ENCODE data around the gene LRRK2.
"Not testable (repeated sequence)": the region's sequence is repeated elsewhere in the genome, so short reads cannot be mapped to it uniquely, and the experiment has no call there.

Gene LRRK2

GRCh38 chr12:40248585-40249297 lies 23.9 kb downstream of the LRRK2 start:
- DNase-seq, result no peak

GRCh38 chr12:40250652-40251051 lies 25.9 kb downstream of the LRRK2 start:
- not testable (repeated sequence) for DNase-seq

- DNase-seq, result no peak
Observed at GRCh38 chr12:40253936-40254335, 29.1 kb downstream of the LRRK2 start.

- no peak for DNase-seq
Observed at GRCh38 chr12:40254455-40255085, 29.8 kb downstream of the LRRK2 start.

GRCh38 chr12:40258371-40258770 lies 33.6 kb downstream of the LRRK2 start:
- DNase-seq, result no peak

- DNase-seq, result no peak
Observed at GRCh38 chr12:40261937-40262336, 37.1 kb downstream of the LRRK2 start.

- no peak for DNase-seq
Observed at GRCh38 chr12:40262657-40263056, 37.9 kb downstream of the LRRK2 start.

GRCh38 chr12:40263616-40264409 lies 39.0 kb downstream of the LRRK2 start:
- DNase-seq, result no peak

- no peak for DNase-seq
Observed at GRCh38 chr12:40271981-40272664, 47.3 kb downstream of the LRRK2 start.

GRCh38 chr12:40281791-40282364 lies 57.1 kb downstream of the LRRK2 start:
- DNase-seq, result no peak

- no peak for DNase-seq
Observed at GRCh38 chr12:40286583-40286982, 61.8 kb downstream of the LRRK2 start.

GRCh38 chr12:40287369-40287975 lies 62.7 kb downstream of the LRRK2 start:
- DNase-seq, result no peak

- no peak for DNase-seq
Observed at GRCh38 chr12:40292788-40293429, 68.1 kb downstream of the LRRK2 start.

GRCh38 chr12:40298341-40298740 lies 73.5 kb downstream of the LRRK2 start:
- no peak for DNase-seq

GRCh38 chr12:40300490-40300889 lies 75.7 kb downstream of the LRRK2 start:
- no peak for DNase-seq

GRCh38 chr12:40309001-40309400 lies 84.2 kb downstream of the LRRK2 start:
- no peak for DNase-seq

- DNase-seq, result no peak
Observed at GRCh38 chr12:40310211-40310610, 85.4 kb downstream of the LRRK2 start.

- DNase-seq, result no peak
Observed at GRCh38 chr12:40312196-40312595, 87.4 kb downstream of the LRRK2 start.

GRCh38 chr12:40312982-40313576 lies 88.3 kb downstream of the LRRK2 start:
- no peak for DNase-seq

GRCh38 chr12:40313928-40314327 lies 89.1 kb downstream of the LRRK2 start:
- DNase-seq, result no peak

- DNase-seq, result no peak
Observed at GRCh38 chr12:40314927-40315326, 90.1 kb downstream of the LRRK2 start.
